ENCODE data around the gene ARID2. TPM values are rescaled to one million over a fixed set of nuclear protein-coding genes. Genes with fewer than 3 reads are reported as not detected.
A peak's percentile ranks its signal among the peaks of the same experiment; 100 is the strongest.

ARID2 gene
- total RNA-seq, 2 experiments from 2014 or later: 33.2 to 33.4 TPM

- POLR2A ChIA-PET: no interaction called here
These were observed 136.8 kb downstream of the ARID2 start for GRCh38 chr12:45866299-45866698.

GRCh38 chr12:45872446-45872845, 142.9 kb downstream of the ARID2 start:
- peaks cover 14% of the 10 kb centered on the region for H3K4me1 Mint-ChIP-seq (ENCODE audit: low read depth)
- intact Hi-C loops (cut with micrococcal nuclease): no loop called here

More at GRCh38 chr12:45866299-45866698, 136.8 kb downstream of the ARID2 start:
- Mint-ChIP-seq H3K27ac (no peak overlapping the region), H3K9me3 (no peaks in the 10 kb centered on the region), H3K27me3 (no peaks in the 10 kb centered on the region), H3K4me3 (no peak overlapping the region), H3K36me3 (ENCODE audit: low read depth) (peaks cover 31% of the 10 kb centered on the region), H3K4me1 (ENCODE audit: low read depth) (peaks cover 2% of the 10 kb centered on the region)
- DNase-seq (no peak), ATAC-seq (no peak)
- intact Hi-C loops (cut with micrococcal nuclease): no loop called here
- TF ChIP-seq CTCF (IDR thresholded peaks at IDR 0.05): no peak
- CTCF ChIA-PET: no interaction called here

GRCh38 chr12:45877069-45877468, 147.6 kb downstream of the ARID2 start:
- intact Hi-C loops (cut with micrococcal nuclease): no loop called here
- peaks cover 62% of the 10 kb centered on the region for H3K36me3 Mint-ChIP-seq (ENCODE audit: low read depth)
- H3K4me1 Mint-ChIP-seq (ENCODE audit: low read depth): peaks cover 31% of the 10 kb centered on the region

More at GRCh38 chr12:45872446-45872845, 142.9 kb downstream of the ARID2 start:
- Mint-ChIP-seq H3K27ac (peak overlapping the region; percentile 50), H3K4me3 (no peak overlapping the region), H3K27me3 (no peaks in the 10 kb centered on the region), H3K36me3 (ENCODE audit: low read depth) (peaks cover 49% of the 10 kb centered on the region), H3K9me3 (no peaks in the 10 kb centered on the region)
- CTCF ChIA-PET: interaction anchor here (0.8 kb wide), 1 partner anchor 9 kb away, joined by 3 read pairs; no protein-coding TSS in a partner anchor
- ATAC-seq: no peak
- no peak for TF ChIP-seq CTCF (IDR thresholded peaks at IDR 0.05)
- DNase-seq: no peak
- POLR2A ChIA-PET: no interaction called here

GRCh38 chr12:45878630-45879255, 149.2 kb downstream of the ARID2 start:
- DNase-seq (peak; percentile 47), ATAC-seq (peak; percentile 27)
- no peak for TF ChIP-seq CTCF (IDR thresholded peaks at IDR 0.05)
- CTCF ChIA-PET: no interaction called here
- H3K9me3 Mint-ChIP-seq: no peaks in the 10 kb centered on the region
- H3K27ac Mint-ChIP-seq: peak overlapping the region; percentile 70
- POLR2A ChIA-PET: no interaction called here
- H3K4me1 Mint-ChIP-seq (ENCODE audit: low read depth): peaks cover 29% of the 10 kb centered on the region
- peaks cover 59% of the 10 kb centered on the region for H3K36me3 Mint-ChIP-seq (ENCODE audit: low read depth)
- no peaks in the 10 kb centered on the region for H3K27me3 Mint-ChIP-seq
- intact Hi-C loops (cut with micrococcal nuclease): no loop called here
- H3K4me3 Mint-ChIP-seq: no peak overlapping the region

More at GRCh38 chr12:45877069-45877468, 147.6 kb downstream of the ARID2 start:
- no peak for ATAC-seq
- Mint-ChIP-seq H3K27ac (no peak overlapping the region), H3K4me3 (no peak overlapping the region), H3K27me3 (no peaks in the 10 kb centered on the region), H3K9me3 (no peaks in the 10 kb centered on the region)
- TF ChIP-seq CTCF (IDR thresholded peaks at IDR 0.05): no peak
- DNase-seq: no peak
- CTCF ChIA-PET: no interaction called here
- POLR2A ChIA-PET: no interaction called here

GRCh38 chr12:45879363-45879895, 149.9 kb downstream of the ARID2 start:
- TF ChIP-seq CTCF (IDR thresholded peaks at IDR 0.05): no peak
- ChIA-PET CTCF (no interaction called here), POLR2A (no interaction called here)
- Mint-ChIP-seq H3K27ac (peak overlapping the region; percentile 70), H3K27me3 (no peaks in the 10 kb centered on the region), H3K9me3 (no peaks in the 10 kb centered on the region), H3K36me3 (ENCODE audit: low read depth) (peaks cover 57% of the 10 kb centered on the region), H3K4me1 (ENCODE audit: low read depth) (peaks cover 29% of the 10 kb centered on the region), H3K4me3 (no peak overlapping the region)
- no peak for DNase-seq
- intact Hi-C loops (cut with micrococcal nuclease): no loop called here
- ATAC-seq: no peak
